GM12878 (cell line): ENCODE results near the gene BHLHE23. TPM values are rescaled to one million over a fixed set of nuclear protein-coding genes. Genes with fewer than 3 reads are reported as not detected.

Experiments used
- polyA plus RNA-seq, 11 experiments: library from polyadenylated mRNA; depleted of rRNA in 4 of 11; unstranded in 6 of 11; stranded (reverse) in 5 of 11; fragments of >200 nt; fragmentation: Nextera tagmentation in 4 of 11; fragmentation: Illumina TruSeq in 1 of 11; extraction: Ambion mirVana in 4 of 11; extraction: Trizol in 1 of 11; gene quantifications; 1 replicate in 1 of 11; 2 replicates in 10 of 11; pipeline versions ENCODE4 v1.2.1 to v1.2.3, GENCODE V29; 2011 to 2016; ENCODE audit warnings: inconsistent platforms in 2 of 11, missing spikeins in 2 of 11, low read depth in 1 of 11
- total RNA-seq, 4 experiments: library from RNA; depleted of rRNA in 3 of 4; stranded (reverse); fragments of >200 nt in 3 of 4; fragmentation: Illumina TruSeq in 1 of 4; extraction: Trizol in 1 of 4; gene quantifications; 2 replicates each; pipeline versions ENCODE4 v1.2.1 to v1.2.3, GENCODE V29; 2013 to 2021
- TF ChIP-seq, protein P1 (sequence below): IDR thresholded peaks from 2 replicates; pipeline ENCODE4 v1.6.1; 2012; ENCODE audit warnings: mild to moderate bottlenecking, low read depth, low read length
- TF ChIP-seq, protein P2 (sequence below): IDR thresholded peaks from 2 replicates; pipeline ENCODE4 v1.6.1; 2012; ENCODE audit warnings: improper control_type of control experiment, low read depth, low read length; ENCODE audit not compliant: insufficient replicate concordance

Gene BHLHE23
- total and polyA plus RNA-seq, 10 of the 15 experiments (the other 5 are each of a cell fraction or from before 2014, with no cell fraction given), result 0.28 to 0.33 TPM; not detected in 8

DNA sequence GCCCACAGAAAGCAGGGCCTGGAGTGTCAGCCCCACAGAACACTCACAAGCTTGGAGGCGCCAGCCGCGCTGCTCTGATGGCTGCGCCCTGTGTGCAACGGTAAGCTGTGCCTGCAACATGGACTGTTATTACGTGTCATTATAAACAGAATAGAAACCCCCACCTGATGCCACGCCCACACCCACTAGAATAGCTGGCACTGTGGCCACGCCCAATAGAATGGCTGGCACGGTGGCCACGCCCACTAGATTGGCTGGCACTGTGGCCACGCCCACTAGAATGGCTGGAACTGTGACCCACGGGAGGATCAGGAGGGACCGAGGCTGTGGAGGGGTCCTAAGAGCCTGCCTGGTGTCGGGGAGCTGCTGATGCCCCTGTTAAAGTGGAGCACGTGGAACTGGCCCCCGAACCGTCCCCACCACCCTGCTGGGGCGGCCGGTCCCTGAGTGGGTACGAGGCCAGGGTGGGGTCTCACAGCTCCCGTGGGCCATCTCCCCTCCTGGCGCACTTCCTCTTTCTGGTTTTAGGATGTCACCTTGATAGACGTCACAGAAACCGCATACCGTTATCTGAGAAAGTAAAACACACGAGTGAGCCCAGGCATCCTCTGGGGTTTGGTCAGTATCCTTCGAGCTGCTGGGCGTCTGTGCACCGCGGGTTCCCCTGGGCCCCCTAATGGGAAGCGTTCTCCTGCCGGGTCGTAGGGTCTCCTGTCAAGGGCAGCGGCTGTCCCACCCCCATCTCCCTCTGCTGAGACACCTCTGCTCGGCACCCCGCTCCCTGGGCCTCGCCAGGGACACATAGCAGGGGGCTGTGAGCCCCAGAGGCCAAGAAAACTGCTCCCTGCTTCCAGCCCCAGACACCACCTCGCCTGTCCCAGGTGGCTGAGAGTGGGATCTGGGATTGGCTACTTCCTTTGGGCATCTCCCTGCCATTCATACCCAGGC lies 28.9 kb downstream of the BHLHE23 start (continued):
- TF ChIP-seq, protein P1, sequence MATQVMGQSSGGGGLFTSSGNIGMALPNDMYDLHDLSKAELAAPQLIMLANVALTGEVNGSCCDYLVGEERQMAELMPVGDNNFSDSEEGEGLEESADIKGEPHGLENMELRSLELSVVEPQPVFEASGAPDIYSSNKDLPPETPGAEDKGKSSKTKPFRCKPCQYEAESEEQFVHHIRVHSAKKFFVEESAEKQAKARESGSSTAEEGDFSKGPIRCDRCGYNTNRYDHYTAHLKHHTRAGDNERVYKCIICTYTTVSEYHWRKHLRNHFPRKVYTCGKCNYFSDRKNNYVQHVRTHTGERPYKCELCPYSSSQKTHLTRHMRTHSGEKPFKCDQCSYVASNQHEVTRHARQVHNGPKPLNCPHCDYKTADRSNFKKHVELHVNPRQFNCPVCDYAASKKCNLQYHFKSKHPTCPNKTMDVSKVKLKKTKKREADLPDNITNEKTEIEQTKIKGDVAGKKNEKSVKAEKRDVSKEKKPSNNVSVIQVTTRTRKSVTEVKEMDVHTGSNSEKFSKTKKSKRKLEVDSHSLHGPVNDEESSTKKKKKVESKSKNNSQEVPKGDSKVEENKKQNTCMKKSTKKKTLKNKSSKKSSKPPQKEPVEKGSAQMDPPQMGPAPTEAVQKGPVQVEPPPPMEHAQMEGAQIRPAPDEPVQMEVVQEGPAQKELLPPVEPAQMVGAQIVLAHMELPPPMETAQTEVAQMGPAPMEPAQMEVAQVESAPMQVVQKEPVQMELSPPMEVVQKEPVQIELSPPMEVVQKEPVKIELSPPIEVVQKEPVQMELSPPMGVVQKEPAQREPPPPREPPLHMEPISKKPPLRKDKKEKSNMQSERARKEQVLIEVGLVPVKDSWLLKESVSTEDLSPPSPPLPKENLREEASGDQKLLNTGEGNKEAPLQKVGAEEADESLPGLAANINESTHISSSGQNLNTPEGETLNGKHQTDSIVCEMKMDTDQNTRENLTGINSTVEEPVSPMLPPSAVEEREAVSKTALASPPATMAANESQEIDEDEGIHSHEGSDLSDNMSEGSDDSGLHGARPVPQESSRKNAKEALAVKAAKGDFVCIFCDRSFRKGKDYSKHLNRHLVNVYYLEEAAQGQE, result no peak
- TF ChIP-seq, protein P2, sequence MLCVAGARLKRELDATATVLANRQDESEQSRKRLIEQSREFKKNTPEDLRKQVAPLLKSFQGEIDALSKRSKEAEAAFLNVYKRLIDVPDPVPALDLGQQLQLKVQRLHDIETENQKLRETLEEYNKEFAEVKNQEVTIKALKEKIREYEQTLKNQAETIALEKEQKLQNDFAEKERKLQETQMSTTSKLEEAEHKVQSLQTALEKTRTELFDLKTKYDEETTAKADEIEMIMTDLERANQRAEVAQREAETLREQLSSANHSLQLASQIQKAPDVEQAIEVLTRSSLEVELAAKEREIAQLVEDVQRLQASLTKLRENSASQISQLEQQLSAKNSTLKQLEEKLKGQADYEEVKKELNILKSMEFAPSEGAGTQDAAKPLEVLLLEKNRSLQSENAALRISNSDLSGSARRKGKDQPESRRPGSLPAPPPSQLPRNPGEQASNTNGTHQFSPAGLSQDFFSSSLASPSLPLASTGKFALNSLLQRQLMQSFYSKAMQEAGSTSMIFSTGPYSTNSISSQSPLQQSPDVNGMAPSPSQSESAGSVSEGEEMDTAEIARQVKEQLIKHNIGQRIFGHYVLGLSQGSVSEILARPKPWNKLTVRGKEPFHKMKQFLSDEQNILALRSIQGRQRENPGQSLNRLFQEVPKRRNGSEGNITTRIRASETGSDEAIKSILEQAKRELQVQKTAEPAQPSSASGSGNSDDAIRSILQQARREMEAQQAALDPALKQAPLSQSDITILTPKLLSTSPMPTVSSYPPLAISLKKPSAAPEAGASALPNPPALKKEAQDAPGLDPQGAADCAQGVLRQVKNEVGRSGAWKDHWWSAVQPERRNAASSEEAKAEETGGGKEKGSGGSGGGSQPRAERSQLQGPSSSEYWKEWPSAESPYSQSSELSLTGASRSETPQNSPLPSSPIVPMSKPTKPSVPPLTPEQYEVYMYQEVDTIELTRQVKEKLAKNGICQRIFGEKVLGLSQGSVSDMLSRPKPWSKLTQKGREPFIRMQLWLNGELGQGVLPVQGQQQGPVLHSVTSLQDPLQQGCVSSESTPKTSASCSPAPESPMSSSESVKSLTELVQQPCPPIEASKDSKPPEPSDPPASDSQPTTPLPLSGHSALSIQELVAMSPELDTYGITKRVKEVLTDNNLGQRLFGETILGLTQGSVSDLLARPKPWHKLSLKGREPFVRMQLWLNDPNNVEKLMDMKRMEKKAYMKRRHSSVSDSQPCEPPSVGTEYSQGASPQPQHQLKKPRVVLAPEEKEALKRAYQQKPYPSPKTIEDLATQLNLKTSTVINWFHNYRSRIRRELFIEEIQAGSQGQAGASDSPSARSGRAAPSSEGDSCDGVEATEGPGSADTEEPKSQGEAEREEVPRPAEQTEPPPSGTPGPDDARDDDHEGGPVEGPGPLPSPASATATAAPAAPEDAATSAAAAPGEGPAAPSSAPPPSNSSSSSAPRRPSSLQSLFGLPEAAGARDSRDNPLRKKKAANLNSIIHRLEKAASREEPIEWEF, result peak; percentile 7
